Esophagus (tissue), 2 donors: Measurements from ENCODE around the gene ST7. TPM values are rescaled to one million over a fixed set of nuclear protein-coding genes. Genes with fewer than 3 reads are reported as not detected.
"Not testable (repeated sequence)": the region's sequence is repeated elsewhere in the genome, so short reads cannot be mapped to it uniquely, and the experiment has no call there.

Source experiments
- H3K27ac ChIP-seq, 2 donors: one replicate each; pipeline ENCODE4 v1.5.1; 2013; ENCODE audit warnings: low read depth in 2 of 2, mild to moderate bottlenecking in 2 of 2, inconsistent platforms in 1 of 2, low read length in 1 of 2, moderate library complexity in 1 of 2
- H3K27me3 ChIP-seq, 2 donors: one replicate each; pipeline ENCODE4 v1.6.1; 2013; ENCODE audit warnings: low read length in 2 of 2, control low read depth in 1 of 2, mild to moderate bottlenecking in 1 of 2; ENCODE audit not compliant: insufficient read depth in 2 of 2, control insufficient read depth in 1 of 2
- H3K36me3 ChIP-seq, 2 donors: one replicate each; pipeline ENCODE4 v1.6.1; 2013; ENCODE audit warnings: low read length in 1 of 2; ENCODE audit not compliant: control insufficient read depth in 2 of 2, insufficient read depth in 2 of 2
- H3K4me1 ChIP-seq, 2 donors: one replicate each; pipeline ENCODE4 v1.6.1; 2013; ENCODE audit warnings: low read length in 1 of 2; ENCODE audit not compliant: control insufficient read depth in 2 of 2, insufficient read depth in 2 of 2
- H3K4me3 ChIP-seq, 2 donors: one replicate each; pipeline ENCODE4 v1.5.1; 2013; ENCODE audit warnings: low read length in 2 of 2, mild to moderate bottlenecking in 2 of 2, low read depth in 1 of 2, moderate library complexity in 1 of 2
- H3K9me3 ChIP-seq, 2 donors: one replicate each; pipeline ENCODE4 v1.6.1; 2013; ENCODE audit warnings: mild to moderate bottlenecking in 2 of 2, low read depth in 1 of 2, low read length in 1 of 2, moderate library complexity in 1 of 2; ENCODE audit not compliant: control insufficient read depth in 2 of 2, insufficient read depth in 1 of 2
- WGBS, 2 donors: extraction: QIAGEN DNeasy Blood & Tissue Kit; methylation state at CpG; one replicate each; pipeline ENCODE4 v1.1.7; 2013; 5-methylcytosine and 5-hydroxymethylcytosine counted together
- polyA plus RNA-seq, 2 donors: library from polyadenylated mRNA; stranded (reverse); fragments of 200-250 nt; gene quantifications; one replicate each; pipeline ENCODE4 v1.2.3, GENCODE V29; 2013
- donor health status: healthy with polysubstance abuse.
- donor health status: Bipolar disorder and iron deficiency.

ST7 gene
- polyA plus RNA-seq, 2 donors: 4.3 to 7.4 TPM

GRCh38 chr7:116957874-116958273 lies 4.6 kb downstream of the ST7 start:
- Histone ChIP-seq H3K9me3 (no peaks in the 10 kb centered on the region), H3K36me3 (no peaks in the 10 kb centered on the region), H3K4me3 (no peak overlapping the region), H3K27me3 (no peaks in the 10 kb centered on the region), H3K4me1 (peaks cover 0 to 3% of the 10 kb centered on the region in 2 donors), H3K27ac (no peak overlapping the region)
- WGBS, 2 donors: 41 to 53% methylated on average over 2 of the region's 2 CpGs

DNA sequence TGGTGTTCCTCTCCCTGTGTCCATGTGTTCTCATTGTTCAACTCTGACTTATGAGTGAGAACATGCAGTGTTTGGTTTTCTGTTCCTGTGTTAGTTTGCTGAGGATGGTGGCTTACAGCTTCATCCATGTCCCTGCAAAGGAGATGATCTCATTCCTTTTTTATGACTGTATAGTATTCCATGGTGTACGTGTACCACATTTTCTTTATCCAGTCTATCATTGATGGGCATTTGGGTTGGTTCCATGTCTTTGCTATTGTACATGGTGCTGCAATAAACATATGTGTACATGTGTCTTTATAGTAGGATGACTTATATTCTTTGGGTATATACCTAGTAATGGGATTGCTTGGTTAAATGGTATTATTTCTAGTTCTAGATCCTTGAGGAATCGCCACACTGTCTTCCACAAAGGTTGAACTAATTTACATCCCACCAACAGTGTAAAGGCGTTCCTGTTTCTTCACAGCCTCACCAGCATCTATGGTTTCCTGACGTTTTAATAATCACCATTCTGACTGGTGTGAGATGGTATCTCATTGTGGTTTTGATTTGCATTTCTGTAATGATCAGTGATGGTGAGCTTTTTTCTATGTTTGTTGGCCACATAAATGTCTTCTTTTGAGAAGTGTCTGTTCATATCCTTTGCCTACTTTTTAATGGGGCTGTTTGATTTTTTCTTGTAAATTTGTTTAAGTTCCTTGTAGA lies 8.8 kb downstream of the ST7 start:
- not testable (repeated sequence) for H3K27me3 ChIP-seq, H3K4me3 ChIP-seq, H3K27ac ChIP-seq, H3K4me1 ChIP-seq, H3K9me3 ChIP-seq, H3K36me3 ChIP-seq
- WGBS, 2 donors: 88 to 90% methylated on average over 4 of the region's 4 CpGs

DNA sequence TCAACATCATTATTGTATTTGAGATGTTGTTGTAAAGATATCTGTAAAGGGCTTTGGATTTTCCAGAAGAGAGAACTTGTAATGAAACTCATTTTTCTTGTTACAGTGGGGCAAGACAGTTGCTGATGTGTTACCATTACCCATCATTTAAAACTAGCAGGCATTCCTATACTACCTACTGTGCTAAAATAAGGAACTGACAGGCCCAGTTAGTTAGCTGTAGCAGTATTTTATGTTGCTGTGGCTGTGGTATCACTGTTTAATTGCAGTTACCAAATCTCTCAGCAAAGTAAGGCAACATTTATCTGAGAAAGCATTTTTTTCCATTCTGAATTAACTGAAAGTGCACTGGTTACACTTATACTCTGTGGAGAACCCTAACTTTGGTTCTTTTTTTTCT lies 9.9 kb downstream of the ST7 start:
- Histone ChIP-seq H3K36me3 (no peaks in the 10 kb centered on the region), H3K27ac (no peak overlapping the region), H3K4me1 (no peaks in the 10 kb centered on the region), H3K9me3 (no peaks in the 10 kb centered on the region), H3K27me3 (no peaks in the 10 kb centered on the region), H3K4me3 (no peak overlapping the region)

- H3K4me1 ChIP-seq: no peaks in the 10 kb centered on the region
- H3K27me3 ChIP-seq: no peaks in the 10 kb centered on the region
- no peak overlapping the region for H3K4me3 ChIP-seq
- H3K27ac ChIP-seq: no peak overlapping the region
- H3K36me3 ChIP-seq: no peaks in the 10 kb centered on the region
- no peaks in the 10 kb centered on the region for H3K9me3 ChIP-seq
These were observed 13.3 kb downstream of the ST7 start for GRCh38 chr7:116966601-116967000.

DNA sequence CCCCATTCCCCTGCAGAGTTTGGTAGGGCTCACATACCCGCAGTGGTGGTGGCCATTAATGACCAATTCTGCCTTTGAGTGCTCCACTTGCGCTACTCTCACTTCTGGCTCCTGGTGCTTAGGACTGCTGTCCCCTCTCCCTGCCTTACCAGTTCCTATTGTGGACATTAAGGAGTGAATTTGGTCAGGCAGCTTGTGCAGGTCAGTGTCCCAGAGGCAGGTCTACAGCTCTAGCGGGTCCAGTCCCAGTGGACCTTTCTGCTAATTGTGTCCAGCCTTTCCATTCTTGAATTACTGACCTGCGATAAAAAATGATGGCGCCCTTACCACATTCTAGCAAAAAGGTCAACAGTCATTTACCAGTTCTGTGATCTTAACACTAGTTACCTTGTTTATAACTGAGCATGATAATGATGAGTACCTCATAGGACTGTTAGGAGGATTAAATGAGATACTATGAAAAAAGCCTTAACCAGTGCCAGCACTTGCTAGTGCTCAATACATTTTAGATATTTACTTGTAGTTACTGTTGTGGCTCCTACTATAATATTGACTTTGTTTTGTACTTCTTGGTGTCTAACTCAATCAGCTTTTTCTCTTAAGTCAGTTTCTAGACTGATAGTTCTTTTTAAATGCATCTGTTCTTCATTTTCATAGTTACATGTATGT lies 14.1 kb downstream of the ST7 start:
- WGBS, 2 donors: 98 to 99% methylated on average over 5 of the region's 5 CpGs
- Histone ChIP-seq H3K9me3 (no peaks in the 10 kb centered on the region), H3K4me3 (no peak overlapping the region), H3K27ac (no peak overlapping the region), H3K4me1 (no peaks in the 10 kb centered on the region), H3K27me3 (no peaks in the 10 kb centered on the region), H3K36me3 (no peaks in the 10 kb centered on the region)

DNA sequence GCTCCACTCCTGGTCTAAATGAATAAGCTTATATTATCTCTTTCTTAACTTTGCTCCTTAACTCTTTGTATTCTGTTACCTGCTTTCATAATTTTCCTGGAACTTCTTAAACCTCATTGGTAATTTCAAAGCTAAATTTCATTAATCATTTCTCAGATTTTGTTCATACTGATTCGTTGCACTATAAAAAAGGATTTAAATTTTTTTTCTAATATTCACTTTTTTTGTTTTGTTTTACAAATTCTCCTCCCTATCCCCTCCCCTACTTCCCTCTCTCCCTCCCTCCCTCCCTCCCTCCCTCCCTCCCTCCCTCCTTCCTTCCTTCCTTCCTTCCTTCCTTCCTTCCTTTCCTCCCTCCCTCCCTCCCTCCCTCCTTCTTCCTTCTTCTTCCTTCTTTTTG lies 14.7 kb downstream of the ST7 start:
- 77 to 85% methylated on average over 1 of the region's 1 CpG for WGBS, 2 donors
- Histone ChIP-seq H3K4me3 (no peak overlapping the region), H3K27ac (no peak overlapping the region), H3K4me1 (no peaks in the 10 kb centered on the region), H3K27me3 (no peaks in the 10 kb centered on the region), H3K9me3 (no peaks in the 10 kb centered on the region), H3K36me3 (no peaks in the 10 kb centered on the region)

- Histone ChIP-seq H3K36me3 (no peaks in the 10 kb centered on the region), H3K4me3 (no peak overlapping the region), H3K27me3 (no peaks in the 10 kb centered on the region), H3K27ac (no peak overlapping the region), H3K4me1 (no peaks in the 10 kb centered on the region), H3K9me3 (no peaks in the 10 kb centered on the region)
These were observed 15.3 kb downstream of the ST7 start for GRCh38 chr7:116968631-116969030.

DNA sequence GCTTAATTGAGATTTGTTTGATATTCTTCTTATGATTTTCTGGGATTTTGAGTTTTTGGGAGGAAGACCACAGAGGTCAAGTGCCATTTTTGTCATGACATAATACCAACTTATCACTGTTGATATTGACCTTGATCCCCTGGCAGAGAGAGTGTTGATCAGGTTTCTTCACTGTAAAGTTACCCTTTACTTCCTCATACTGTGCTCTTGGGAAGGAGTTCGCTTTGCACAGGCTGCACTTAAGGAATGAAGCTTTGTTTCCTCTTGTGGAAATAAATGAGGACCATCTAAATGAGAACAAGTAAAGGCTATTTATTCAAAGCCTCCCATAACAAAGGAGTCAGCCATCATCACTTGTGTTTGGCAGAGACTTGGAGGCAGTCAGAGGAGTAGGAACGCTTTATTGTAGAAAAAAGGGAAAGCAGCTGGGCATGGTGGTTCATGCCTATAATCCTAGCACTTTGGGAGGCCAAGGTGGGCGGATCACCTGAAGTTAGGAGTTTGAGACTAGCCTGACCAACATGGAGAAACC lies 16.1 kb downstream of the ST7 start:
- no peaks in the 10 kb centered on the region for H3K27me3 ChIP-seq
- no peak overlapping the region for H3K27ac ChIP-seq
- H3K36me3 ChIP-seq: no peaks in the 10 kb centered on the region
- H3K4me3 ChIP-seq: no peak overlapping the region
- no peaks in the 10 kb centered on the region for H3K4me1 ChIP-seq
- 91 to 92% methylated on average over 3 of the region's 3 CpGs for WGBS, 2 donors
- H3K9me3 ChIP-seq: no peaks in the 10 kb centered on the region

GRCh38 chr7:116970238-116970910 lies 17.1 kb downstream of the ST7 start:
- Histone ChIP-seq H3K4me1 (no peaks in the 10 kb centered on the region), H3K4me3 (no peak overlapping the region), H3K27me3 (no peaks in the 10 kb centered on the region), H3K27ac (no peak overlapping the region), H3K9me3 (no peaks in the 10 kb centered on the region), H3K36me3 (no peaks in the 10 kb centered on the region)
- WGBS, 2 donors: 83 to 86% methylated on average over 3 of the region's 3 CpGs

GRCh38 chr7:116971153-116971552 lies 17.9 kb downstream of the ST7 start:
- H3K4me3 ChIP-seq, H3K27ac ChIP-seq, H3K36me3 ChIP-seq: not testable (repeated sequence)

More at GRCh38 chr7:116971153-116971552, 17.9 kb downstream of the ST7 start:
- H3K27me3 ChIP-seq, H3K4me1 ChIP-seq, H3K9me3 ChIP-seq: not testable (repeated sequence)
